Panc1 (cell line): Measurements from ENCODE around the gene SLX4IP.

Experiments
- CTCF ChIP-seq: fragments of 450-650 bp; IDR thresholded peaks from 2 replicates; pipeline ENCODE4 v1.5.1; 2017; ENCODE audit warnings: mild to moderate bottlenecking
- POLR2AphosphoS5 ChIP-seq: IDR thresholded peaks from 2 replicates; pipeline ENCODE4 v1.6.1; 2012; ENCODE audit warnings: mild to moderate bottlenecking, low read depth, low read length, moderate library complexity
- REST ChIP-seq, 2 experiments: IDR thresholded peaks; 2 replicates each; pipeline ENCODE4 v1.6.1; 2011 to 2012; ENCODE audit warnings: low read depth in 2 of 2, control low read depth in 1 of 2, low read length in 1 of 2, mild to moderate bottlenecking in 1 of 2, moderate library complexity in 1 of 2; ENCODE audit not compliant: insufficient read depth in 1 of 2
- SIN3A ChIP-seq: IDR thresholded peaks from 2 replicates; pipeline ENCODE4 v1.6.1; 2012; ENCODE audit warnings: low read depth, mild to moderate bottlenecking, low read length, moderate library complexity, borderline replicate concordance; ENCODE audit not compliant: insufficient read depth
- TCF7L2 ChIP-seq: IDR thresholded peaks from 2 replicates; pipeline ENCODE4 v1.6.1; 2011; ENCODE audit warnings: mild to moderate bottlenecking, low read depth, low read length, inconsistent platforms

GRCh38 chr20:10676518-10676917, 241.4 kb downstream of the SLX4IP start:
- TF ChIP-seq CTCF, result no peak
- TF ChIP-seq SIN3A, result no peak
- no peak for TF ChIP-seq POLR2AphosphoS5
- no peak for TF ChIP-seq TCF7L2
- TF ChIP-seq REST (IDR thresholded peaks at IDR 0.05; ENCODE audit: insufficient read depth in 1 of 2, low read depth in 2 of 2, low read length in 1 of 2), result no peak
